ENCODE measurements around the gene RSF1.
"Not testable (repeated sequence)": the region's sequence is repeated elsewhere in the genome, so short reads cannot be mapped to it uniquely, and the experiment has no call there.

Gene RSF1, protein sequence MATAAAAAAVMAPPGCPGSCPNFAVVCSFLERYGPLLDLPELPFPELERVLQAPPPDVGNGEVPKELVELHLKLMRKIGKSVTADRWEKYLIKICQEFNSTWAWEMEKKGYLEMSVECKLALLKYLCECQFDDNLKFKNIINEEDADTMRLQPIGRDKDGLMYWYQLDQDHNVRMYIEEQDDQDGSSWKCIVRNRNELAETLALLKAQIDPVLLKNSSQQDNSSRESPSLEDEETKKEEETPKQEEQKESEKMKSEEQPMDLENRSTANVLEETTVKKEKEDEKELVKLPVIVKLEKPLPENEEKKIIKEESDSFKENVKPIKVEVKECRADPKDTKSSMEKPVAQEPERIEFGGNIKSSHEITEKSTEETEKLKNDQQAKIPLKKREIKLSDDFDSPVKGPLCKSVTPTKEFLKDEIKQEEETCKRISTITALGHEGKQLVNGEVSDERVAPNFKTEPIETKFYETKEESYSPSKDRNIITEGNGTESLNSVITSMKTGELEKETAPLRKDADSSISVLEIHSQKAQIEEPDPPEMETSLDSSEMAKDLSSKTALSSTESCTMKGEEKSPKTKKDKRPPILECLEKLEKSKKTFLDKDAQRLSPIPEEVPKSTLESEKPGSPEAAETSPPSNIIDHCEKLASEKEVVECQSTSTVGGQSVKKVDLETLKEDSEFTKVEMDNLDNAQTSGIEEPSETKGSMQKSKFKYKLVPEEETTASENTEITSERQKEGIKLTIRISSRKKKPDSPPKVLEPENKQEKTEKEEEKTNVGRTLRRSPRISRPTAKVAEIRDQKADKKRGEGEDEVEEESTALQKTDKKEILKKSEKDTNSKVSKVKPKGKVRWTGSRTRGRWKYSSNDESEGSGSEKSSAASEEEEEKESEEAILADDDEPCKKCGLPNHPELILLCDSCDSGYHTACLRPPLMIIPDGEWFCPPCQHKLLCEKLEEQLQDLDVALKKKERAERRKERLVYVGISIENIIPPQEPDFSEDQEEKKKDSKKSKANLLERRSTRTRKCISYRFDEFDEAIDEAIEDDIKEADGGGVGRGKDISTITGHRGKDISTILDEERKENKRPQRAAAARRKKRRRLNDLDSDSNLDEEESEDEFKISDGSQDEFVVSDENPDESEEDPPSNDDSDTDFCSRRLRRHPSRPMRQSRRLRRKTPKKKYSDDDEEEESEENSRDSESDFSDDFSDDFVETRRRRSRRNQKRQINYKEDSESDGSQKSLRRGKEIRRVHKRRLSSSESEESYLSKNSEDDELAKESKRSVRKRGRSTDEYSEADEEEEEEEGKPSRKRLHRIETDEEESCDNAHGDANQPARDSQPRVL (N-terminal part only)

DNA sequence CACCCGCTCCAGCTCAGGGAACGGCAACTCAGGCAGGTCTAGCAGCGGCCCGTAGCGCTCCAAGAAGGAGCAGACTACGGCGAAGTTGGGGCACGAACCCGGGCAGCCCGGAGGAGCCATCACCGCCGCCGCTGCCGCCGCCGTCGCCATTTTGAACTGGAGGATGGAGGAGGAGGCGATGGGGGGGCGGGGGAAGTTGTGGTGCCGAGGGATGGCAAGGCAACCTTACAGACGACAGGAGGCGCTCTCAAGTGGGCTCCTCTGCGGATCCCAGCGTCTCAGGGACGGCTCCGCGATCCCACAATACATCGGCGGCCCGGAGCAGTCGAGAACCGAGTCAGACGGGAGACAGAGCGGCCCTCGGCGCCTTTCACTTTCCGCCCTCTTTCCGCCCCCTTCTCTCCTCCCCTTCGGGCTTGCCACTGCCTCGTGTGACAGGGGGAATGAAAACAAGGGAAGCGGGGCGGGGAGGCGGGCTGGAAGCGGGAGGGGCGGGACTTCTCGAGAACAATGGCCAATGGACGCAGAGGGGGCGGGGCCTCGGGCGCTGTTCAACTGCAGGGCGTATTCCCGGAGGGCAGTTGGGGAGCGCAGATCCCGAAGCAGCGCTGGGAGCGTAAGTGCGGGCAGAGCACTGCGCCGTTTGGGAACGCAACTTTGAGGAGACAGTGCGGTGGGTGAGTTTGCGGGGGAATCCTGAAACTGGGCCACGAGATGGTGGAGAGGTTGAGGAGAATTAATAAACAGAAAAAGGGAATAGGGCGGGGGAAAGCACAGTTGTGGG, at the start of gene RSF1, which contains the start of gene AAMDC:
Gene RSF1 (minus strand): TSS at position 158 of the 784 bp plus-strand sequence. CDS start 8 bp downstream, at position 150.
Gene AAMDC (plus strand): TSS at position 580 of the 784 bp plus-strand sequence. CDS start 21,353 bp downstream, outside the sequence.
- peak; percentile 95 for DNase-seq (ENCODE audit: low read depth)

- no peak for DNase-seq (ENCODE audit: low read depth)
These were observed 48.2 kb upstream of the RSF1 start for GRCh38 chr11:77868744-77869143.

DNA sequence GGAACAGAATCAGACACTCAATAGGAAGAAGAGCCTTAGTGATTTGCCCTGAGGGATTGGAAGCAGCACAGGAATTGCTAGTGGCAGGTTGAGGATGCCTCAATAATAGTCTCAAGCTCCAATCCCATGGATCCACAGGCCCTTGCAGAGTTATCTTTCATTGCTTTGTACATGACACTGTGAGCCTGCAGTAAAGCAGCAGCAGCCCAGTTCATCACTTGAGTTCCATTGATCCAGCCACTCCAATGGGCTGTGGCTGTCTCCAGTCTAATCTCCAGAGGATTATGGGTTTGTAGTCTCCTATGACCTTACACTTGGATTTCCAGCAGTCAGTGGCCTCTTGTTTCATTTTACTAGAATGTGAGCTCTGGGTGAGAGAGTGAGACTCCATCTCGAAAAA, 45.8 kb upstream of the RSF1 start:
- DNase-seq (ENCODE audit: low read depth): no peak

GRCh38 chr11:77865805-77866204, 45.3 kb upstream of the RSF1 start:
- no peak for DNase-seq (ENCODE audit: low read depth)

- not testable (repeated sequence) for DNase-seq (ENCODE audit: low read depth)
These were observed 40.9 kb upstream of the RSF1 start for GRCh38 chr11:77861444-77861843.

GRCh38 chr11:77857906-77858457, 37.5 kb upstream of the RSF1 start:
- not testable (repeated sequence) for DNase-seq (ENCODE audit: low read depth)

DNA sequence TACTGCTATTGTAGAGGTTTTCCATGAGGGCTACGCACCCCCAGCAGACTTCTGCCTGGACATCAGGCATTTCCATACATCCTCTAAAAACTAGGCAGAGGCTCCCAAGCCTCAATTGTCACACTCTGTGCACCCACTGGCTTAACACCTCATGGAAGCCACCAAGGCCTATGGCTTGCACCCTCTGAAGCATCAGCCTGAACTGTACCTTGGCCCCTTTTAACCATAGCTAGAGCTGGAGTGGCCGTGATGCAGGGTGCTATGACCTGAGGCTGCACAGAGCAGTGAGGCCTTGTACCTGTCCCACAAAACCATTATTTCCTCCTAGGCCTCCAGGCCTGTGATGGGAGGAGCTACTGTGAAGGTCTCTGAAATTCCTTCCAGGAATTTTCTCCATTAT, 34.3 kb upstream of the RSF1 start:
- no peak for DNase-seq (ENCODE audit: low read depth)

DNA sequence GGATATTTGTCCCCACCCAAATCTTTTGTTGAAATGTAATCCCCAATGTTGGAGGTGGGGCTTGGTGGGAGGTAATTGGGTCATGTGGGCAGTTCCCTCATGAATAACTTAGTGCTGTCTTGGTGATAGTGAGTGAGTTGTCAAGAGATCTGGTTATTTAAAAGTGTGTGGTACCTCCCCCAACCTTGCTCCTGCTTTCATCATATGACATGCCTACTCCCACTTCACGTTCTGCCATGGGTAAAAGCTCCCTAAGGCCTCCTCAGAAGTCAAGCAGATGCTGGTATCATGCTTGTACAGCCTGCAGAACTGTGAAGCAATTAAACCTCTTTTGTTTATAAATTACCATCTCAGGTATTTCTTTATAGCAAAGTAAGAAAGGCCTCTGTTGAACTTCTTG, 31.0 kb upstream of the RSF1 start:
- DNase-seq (ENCODE audit: low read depth): no peak

DNA sequence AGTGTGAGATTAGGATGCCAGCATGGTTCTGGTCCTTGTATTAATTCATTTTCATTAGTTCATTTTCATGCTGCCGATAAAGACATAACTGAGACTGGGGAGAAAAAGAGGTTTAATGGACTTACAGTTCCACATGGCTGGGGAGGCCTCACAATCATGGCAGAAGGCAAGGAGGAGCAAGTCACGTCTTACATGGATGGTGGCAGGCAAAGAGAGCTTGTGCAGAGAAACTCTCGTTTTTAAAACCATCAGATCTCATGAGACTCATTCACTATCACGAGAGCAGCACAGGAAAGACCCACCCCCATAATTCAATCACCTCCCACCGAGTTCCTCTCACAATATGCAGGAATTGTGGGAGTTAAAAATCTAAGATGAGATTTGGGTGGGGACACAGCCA, 23.2 kb upstream of the RSF1 start:
- DNase-seq (ENCODE audit: low read depth): not testable (repeated sequence)

GRCh38 chr11:77842441-77843121, 22.1 kb upstream of the RSF1 start:
- no peak for DNase-seq (ENCODE audit: low read depth)

- no peak for DNase-seq (ENCODE audit: low read depth)
These were observed 12.8 kb upstream of the RSF1 start for GRCh38 chr11:77833302-77833701.

GRCh38 chr11:77828926-77829325, 8.4 kb upstream of the RSF1 start:
- no peak for DNase-seq (ENCODE audit: low read depth)

DNA sequence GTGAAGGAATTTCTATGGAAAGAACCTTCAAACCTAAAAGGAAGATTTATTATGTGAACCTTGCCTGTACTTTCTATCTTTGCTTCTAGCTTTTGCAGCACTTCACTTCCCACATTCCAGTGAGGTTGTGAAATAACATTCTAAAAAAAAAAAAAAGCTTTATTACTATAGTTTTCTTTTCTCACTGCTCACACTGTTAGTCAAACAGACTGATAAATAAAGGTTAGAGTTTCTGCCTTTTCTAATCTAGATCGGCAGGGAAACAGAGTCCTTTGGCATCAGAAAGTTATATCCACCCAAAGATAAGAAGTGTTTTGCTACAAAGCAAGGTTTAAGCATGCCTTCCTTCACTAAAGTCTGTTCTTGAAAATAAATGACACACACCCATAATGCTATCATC, 3.3 kb upstream of the RSF1 start:
- no peak for DNase-seq (ENCODE audit: low read depth)

DNA sequence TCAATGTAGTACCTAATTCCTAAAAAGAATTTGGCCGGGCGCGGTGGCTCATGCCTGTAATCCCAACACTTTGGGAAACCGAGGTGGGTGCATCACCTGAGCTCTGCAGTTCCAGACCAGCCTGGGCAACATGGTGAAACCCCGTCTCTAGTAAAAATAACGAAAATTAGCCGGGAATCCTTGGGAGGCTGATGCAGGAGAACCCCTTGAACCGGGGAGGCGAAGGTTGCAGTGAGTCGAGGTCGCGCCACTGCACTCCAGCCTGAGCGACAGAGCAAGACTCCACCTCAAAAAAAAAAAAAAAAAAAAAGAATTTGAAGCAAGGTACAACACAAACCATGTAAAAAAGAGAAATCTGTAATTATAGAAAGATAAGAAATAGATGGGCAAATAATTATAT, 1.6 kb upstream of the RSF1 start:
- not testable (repeated sequence) for DNase-seq (ENCODE audit: low read depth)

GRCh38 chr11:77821349-77821851, 878 bp upstream of the RSF1 start:
- DNase-seq (ENCODE audit: low read depth): no peak

DNA sequence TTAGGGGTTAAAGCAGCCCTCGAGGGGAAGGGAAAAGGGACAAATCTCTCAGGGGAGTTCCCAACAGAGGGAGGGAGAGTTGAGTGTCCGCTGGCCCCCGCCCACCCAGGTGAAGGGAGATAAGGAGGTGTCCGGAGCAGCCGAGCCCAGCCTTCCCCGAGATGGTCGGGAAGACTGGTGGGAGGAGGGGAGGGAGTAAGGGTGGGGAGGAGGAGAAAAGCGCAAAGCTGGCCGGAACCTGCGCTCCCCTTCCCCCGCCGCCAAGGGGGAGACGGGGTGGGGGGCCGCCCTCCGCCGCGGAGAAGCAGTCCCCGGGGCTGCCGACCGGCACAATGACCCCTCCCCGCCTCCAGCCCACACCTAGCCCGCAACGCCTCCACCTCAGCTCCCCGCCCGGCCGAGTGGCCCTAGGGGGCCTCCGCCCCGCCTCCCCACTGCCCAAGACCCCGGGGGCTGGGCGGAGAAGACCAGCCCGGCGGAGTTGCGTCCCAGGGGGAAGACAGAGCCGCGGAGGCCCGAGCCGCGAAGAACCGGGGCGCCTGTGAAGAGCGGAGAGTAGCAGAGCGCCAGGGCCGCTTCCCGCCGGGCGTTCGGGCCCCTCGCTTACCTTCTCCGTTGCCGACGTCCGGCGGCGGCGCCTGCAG, 479 bp downstream of the RSF1 start:
- DNase-seq (ENCODE audit: low read depth): peak; percentile 16

- DNase-seq (ENCODE audit: low read depth): peak; percentile 76
These were observed 1.1 kb downstream of the RSF1 start for GRCh38 chr11:77819411-77819920.

- no peak for DNase-seq (ENCODE audit: low read depth)
These were observed 5.1 kb downstream of the RSF1 start for GRCh38 chr11:77815459-77815858.

DNA sequence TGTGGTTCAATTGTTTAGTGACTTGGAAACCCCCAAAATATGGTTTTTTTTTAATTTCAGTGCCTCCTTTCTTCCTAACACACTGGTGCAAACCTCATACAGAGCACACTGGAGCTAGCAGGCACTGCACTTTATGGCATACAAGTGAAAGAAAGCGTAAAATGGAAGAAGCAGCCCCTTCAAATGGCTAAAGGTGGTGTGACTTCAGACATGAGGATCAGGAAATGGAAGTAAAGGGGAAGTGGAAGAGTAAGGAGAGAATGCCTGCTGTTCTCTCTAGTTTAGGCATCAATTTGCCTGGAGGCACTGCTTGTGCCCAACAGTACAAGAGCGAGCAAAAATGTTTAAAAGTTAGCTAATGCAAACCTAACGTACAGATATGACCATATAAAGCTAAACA, 5.7 kb downstream of the RSF1 start:
- no peak for DNase-seq (ENCODE audit: low read depth)

All from activated T-cell treated with anti-CD3 and anti-CD28 coated beads for 24 hours (primary cell).